ENCODE data around the gene SLX4.
"Not testable (repeated sequence)": the region's sequence is repeated elsewhere in the genome, so short reads cannot be mapped to it uniquely, and the experiment has no call there.

Gene SLX4

GRCh38 chr16:3611146-3611975, at the start of gene SLX4:
SLX4 (minus strand) TSS chr16:3611606; CDS start chr16:3608964, 2,642 bp downstream.
- DNase-seq: peak; percentile 92 to 94

GRCh38 chr16:3659251-3659650, 47.8 kb upstream of the SLX4 start:
- DNase-seq: no peak

GRCh38 chr16:3656491-3657468, 45.4 kb upstream of the SLX4 start:
- DNase-seq: no peak

GRCh38 chr16:3656160-3656490, 44.7 kb upstream of the SLX4 start:
- not testable (repeated sequence) for DNase-seq

GRCh38 chr16:3655396-3656159, 44.2 kb upstream of the SLX4 start:
- DNase-seq: no peak

GRCh38 chr16:3655030-3655395, 43.6 kb upstream of the SLX4 start:
- DNase-seq: no peak

GRCh38 chr16:3654249-3654991, 43.0 kb upstream of the SLX4 start, which contains the start of gene DNASE1:
DNASE1 (plus strand) TSS chr16:3654691; CDS start chr16:3655374, 683 bp downstream.
- DNase-seq: peak; percentile 55 to 61

- DNase-seq: no peak
Observed at GRCh38 chr16:3652373-3653195, 41.2 kb upstream of the SLX4 start.

- no peak for DNase-seq
Observed at GRCh38 chr16:3651461-3652372, 40.3 kb upstream of the SLX4 start.

- no peak for DNase-seq
Observed at GRCh38 chr16:3650631-3651265, 39.3 kb upstream of the SLX4 start.

- DNase-seq: no peak
Observed at GRCh38 chr16:3646348-3646920, 35.0 kb upstream of the SLX4 start.

GRCh38 chr16:3645504-3646347, 34.3 kb upstream of the SLX4 start:
- DNase-seq: no peak

- DNase-seq: no peak
Observed at GRCh38 chr16:3645108-3645503, 33.7 kb upstream of the SLX4 start.

GRCh38 chr16:3643095-3643730, 31.8 kb upstream of the SLX4 start:
- DNase-seq: no peak

GRCh38 chr16:3642397-3643094, 31.1 kb upstream of the SLX4 start:
- no peak for DNase-seq

GRCh38 chr16:3641801-3642396, 30.5 kb upstream of the SLX4 start:
- no peak for DNase-seq

All from CD4-positive, alpha-beta T cell treated with Interleukin-1 beta for 1 hour (primary cell).